ENCODE results near the gene PAPPA2. TPM values are rescaled to one million over a fixed set of nuclear protein-coding genes. Genes with fewer than 3 reads are reported as not detected.

Gene PAPPA2
- total and polyA plus RNA-seq, 2 of the 8 experiments (the other 6 are each of a cell fraction or from before 2014, with no cell fraction given) = 0.08 to 0.88 TPM

DNA sequence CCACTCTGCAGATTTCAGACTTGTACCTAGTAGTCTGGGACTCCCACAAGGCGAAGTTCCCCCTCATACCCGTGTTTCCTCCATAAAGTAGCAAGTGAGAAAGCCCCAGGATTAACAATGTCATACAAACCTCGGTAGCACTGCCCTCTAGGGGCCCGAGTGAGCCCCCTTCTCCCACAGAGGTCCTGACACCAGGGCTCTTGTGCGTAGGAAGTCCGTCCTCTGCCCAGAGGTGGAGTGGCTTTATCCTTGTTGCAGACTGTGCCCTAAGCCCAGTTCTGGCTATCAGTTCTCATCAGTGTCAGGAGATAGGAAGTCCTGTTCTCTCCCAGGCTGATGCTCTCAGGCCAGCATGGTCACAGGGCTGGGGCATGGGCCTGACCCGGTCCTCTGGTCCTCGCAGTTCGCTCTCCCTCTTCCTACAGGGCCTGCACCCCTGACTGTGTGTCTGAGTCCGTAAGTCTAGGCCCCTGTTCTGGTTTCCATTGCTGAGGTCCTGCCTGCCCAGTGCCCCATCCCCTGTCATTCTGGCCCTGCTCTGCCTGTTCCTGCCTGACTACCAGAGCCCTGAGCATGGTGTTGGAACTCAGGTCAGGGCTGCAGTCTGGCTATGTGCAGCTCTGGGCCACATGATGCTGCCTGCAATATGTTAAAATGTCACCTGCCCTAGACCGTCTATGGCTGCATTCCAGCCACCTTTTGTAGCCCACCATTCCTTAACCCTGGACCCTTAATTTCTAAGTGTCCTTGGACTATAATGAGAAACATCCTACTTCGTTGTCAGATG, 416.0 kb downstream of the PAPPA2 start:
- H3K23ac ChIP-seq (ENCODE audit: insufficient read length) = no peak overlapping the region
- no peak overlapping the region for H2BK15ac ChIP-seq (ENCODE audit: low read length)
- no peaks in the 10 kb centered on the region for H3K23me2 ChIP-seq (ENCODE audit: low read depth, low read length)
- H4K5ac ChIP-seq (ENCODE audit: insufficient read length, low read depth, low read length) = no peak overlapping the region
- peak overlapping the region; percentile 60; the same call in 1 of the 2 replicates for H2BK12ac ChIP-seq (ENCODE audit: low read depth, low read length)
- no peak overlapping the region for H3K27ac ChIP-seq (ENCODE audit: low read depth, low read length)
- no peak for FAIRE-seq
- no peaks in the 10 kb centered on the region for H3K27me3 ChIP-seq (replicated peaks in 1 of 4; ENCODE audit: control insufficient read depth in 3 of 4, extremely low read depth in 1 of 4, insufficient read depth in 3 of 4, low read length in 3 of 4)
- no peak overlapping the region for H3K18ac ChIP-seq (ENCODE audit: extremely low read depth, low read length)
- peak; percentile 42 to 54; a peak in 3 of 4 replicates for TF ChIP-seq RAD21 (IDR thresholded peaks at IDR 0.05 in 1 of 2, conservative IDR thresholded peaks at IDR 0.05 in 1 of 2; ENCODE audit: low read depth in 2 of 2, low read length in 2 of 2)
- no peak for TF ChIP-seq SAP30 (IDR thresholded peaks at IDR 0.05; ENCODE audit: insufficient read depth, insufficient replicate concordance, low read length)
- TF ChIP-seq, protein P1, sequence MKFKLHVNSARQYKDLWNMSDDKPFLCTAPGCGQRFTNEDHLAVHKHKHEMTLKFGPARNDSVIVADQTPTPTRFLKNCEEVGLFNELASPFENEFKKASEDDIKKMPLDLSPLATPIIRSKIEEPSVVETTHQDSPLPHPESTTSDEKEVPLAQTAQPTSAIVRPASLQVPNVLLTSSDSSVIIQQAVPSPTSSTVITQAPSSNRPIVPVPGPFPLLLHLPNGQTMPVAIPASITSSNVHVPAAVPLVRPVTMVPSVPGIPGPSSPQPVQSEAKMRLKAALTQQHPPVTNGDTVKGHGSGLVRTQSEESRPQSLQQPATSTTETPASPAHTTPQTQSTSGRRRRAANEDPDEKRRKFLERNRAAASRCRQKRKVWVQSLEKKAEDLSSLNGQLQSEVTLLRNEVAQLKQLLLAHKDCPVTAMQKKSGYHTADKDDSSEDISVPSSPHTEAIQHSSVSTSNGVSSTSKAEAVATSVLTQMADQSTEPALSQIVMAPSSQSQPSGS (IDR thresholded peaks at IDR 0.05; ENCODE audit: low read length) = no peak
- TF ChIP-seq, protein P2, sequence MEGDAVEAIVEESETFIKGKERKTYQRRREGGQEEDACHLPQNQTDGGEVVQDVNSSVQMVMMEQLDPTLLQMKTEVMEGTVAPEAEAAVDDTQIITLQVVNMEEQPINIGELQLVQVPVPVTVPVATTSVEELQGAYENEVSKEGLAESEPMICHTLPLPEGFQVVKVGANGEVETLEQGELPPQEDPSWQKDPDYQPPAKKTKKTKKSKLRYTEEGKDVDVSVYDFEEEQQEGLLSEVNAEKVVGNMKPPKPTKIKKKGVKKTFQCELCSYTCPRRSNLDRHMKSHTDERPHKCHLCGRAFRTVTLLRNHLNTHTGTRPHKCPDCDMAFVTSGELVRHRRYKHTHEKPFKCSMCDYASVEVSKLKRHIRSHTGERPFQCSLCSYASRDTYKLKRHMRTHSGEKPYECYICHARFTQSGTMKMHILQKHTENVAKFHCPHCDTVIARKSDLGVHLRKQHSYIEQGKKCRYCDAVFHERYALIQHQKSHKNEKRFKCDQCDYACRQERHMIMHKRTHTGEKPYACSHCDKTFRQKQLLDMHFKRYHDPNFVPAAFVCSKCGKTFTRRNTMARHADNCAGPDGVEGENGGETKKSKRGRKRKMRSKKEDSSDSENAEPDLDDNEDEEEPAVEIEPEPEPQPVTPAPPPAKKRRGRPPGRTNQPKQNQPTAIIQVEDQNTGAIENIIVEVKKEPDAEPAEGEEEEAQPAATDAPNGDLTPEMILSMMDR (IDR thresholded peaks at IDR 0.05; ENCODE audit: control extremely low read depth in 1 of 3, insufficient read depth in 1 of 3, low read depth in 1 of 3, low read length in 3 of 3) = peak; percentile 54 to 60 (median 58)
- H3K4me3 ChIP-seq (ENCODE audit: extremely low read depth in 1 of 4, insufficient read depth in 2 of 4, low read depth in 3 of 4, low read length in 4 of 4) = no peak overlapping the region
- no peak overlapping the region for H3K14ac ChIP-seq (ENCODE audit: insufficient read length)
- 81% methylated on average over 12 of the region's 12 CpGs; no CpG with 5 or more reads in 1 of the 2 experiments for WGBS, 2 experiments (ENCODE audit: extremely low coverage in 1 of 2, insufficient coverage in 1 of 2, insufficient read length in 1 of 2, insufficient replicate concordance in 2 of 2, low coverage in 1 of 2, low lambda C conversion rate in 2 of 2, missing lambda C conversion rate in 1 of 2)
- H3K56ac ChIP-seq (replicated peaks; ENCODE audit: insufficient read length, low read depth, low read length) = no peak overlapping the region
- peak; percentile 23 to 55 for DNase-seq (ENCODE audit: low read depth in 1 of 2, low spot score in 2 of 2)
- H4K20me1 ChIP-seq (replicated peaks in 1 of 2; ENCODE audit: control insufficient read depth in 1 of 2, insufficient read depth in 2 of 2, low read length in 2 of 2) = no peaks in the 10 kb centered on the region
- H2BK5ac ChIP-seq (ENCODE audit: low read depth, low read length) = no peak overlapping the region
- H2BK20ac ChIP-seq (ENCODE audit: low read length) = no peak overlapping the region
- no peaks in the 10 kb centered on the region for H3K79me2 ChIP-seq (ENCODE audit: control insufficient read depth in 1 of 2, insufficient read depth in 2 of 2, low read length in 2 of 2)
- H4K91ac ChIP-seq (replicated peaks; ENCODE audit: insufficient read length, low read length) = no peak overlapping the region
- no peak overlapping the region for H3K4ac ChIP-seq (replicated peaks; ENCODE audit: insufficient read length, low read depth, low read length)
- H3K9me3 ChIP-seq (ENCODE audit: insufficient read depth in 2 of 2, low read depth in 1 of 2, low read length in 1 of 2) = no peaks in the 10 kb centered on the region
- POLR2A ChIA-PET (ENCODE audit: partially characterized antibody) = no interaction called here
- no peaks in the 10 kb centered on the region for H3K4me1 ChIP-seq (replicated peaks in 1 of 4; ENCODE audit: control insufficient read depth in 3 of 4, insufficient read depth in 4 of 4, low read length in 3 of 4)
- H3K4me2 ChIP-seq (ENCODE audit: insufficient read depth in 1 of 2, low read depth in 2 of 2, low read length in 2 of 2) = no peak overlapping the region
- H4K8ac ChIP-seq (ENCODE audit: extremely low read depth, insufficient read depth, low read length) = no peak overlapping the region
- H2BK120ac ChIP-seq (replicated peaks; ENCODE audit: low read depth, low read length) = no peak overlapping the region
- no peaks in the 10 kb centered on the region for H3K36me3 ChIP-seq (ENCODE audit: control insufficient read depth in 2 of 4, insufficient read depth in 4 of 4, low read length in 3 of 4)
- H3K79me1 ChIP-seq (ENCODE audit: low read depth, low read length) = no peaks in the 10 kb centered on the region
- H2AK5ac ChIP-seq (ENCODE audit: low read depth, low read length) = no peak overlapping the region
- H2AFZ ChIP-seq (ENCODE audit: low read length) = no peak overlapping the region
- CTCF ChIA-PET (ENCODE audit: partially characterized antibody) = interaction anchor here (0.6 to 7.9 kb wide), 20 partner anchors 8 to 323 kb away, joined by 3 to 59 read pairs (median 4); no protein-coding TSS in a partner anchor
- H3K9ac ChIP-seq (replicated peaks in 1 of 4; ENCODE audit: extremely low read depth in 1 of 4, low read depth in 3 of 4, low read length in 3 of 4) = no peak overlapping the region
